Kasumi-1 (cell line): ENCODE results near the gene SYT1.
"Not testable (repeated sequence)": the region's sequence is repeated elsewhere in the genome, so short reads cannot be mapped to it uniquely, and the experiment has no call there.

Experiments used
- DNase-seq, 2 experiments: peaks; one replicate each; lab custom pipeline; 2025; lab: John Stamatoyannopoulos, UW

SYT1 gene

GRCh38 chr12:78864403-78864869 lies at the start of gene SYT1:
Gene SYT1, plus strand, starts transcription at chr12:78864774.
- DNase-seq: no peak

GRCh38 chr12:78818487-78818886 lies 46.1 kb upstream of the SYT1 start:
- no peak for DNase-seq

- DNase-seq: no peak
Observed at GRCh38 chr12:78820946-78821345, 43.6 kb upstream of the SYT1 start.

- no peak for DNase-seq
Observed at GRCh38 chr12:78824918-78825317, 39.7 kb upstream of the SYT1 start.

GRCh38 chr12:78829690-78830089 lies 34.9 kb upstream of the SYT1 start:
- no peak for DNase-seq

- no peak for DNase-seq
Observed at GRCh38 chr12:78835493-78835892, 29.1 kb upstream of the SYT1 start.

- not testable (repeated sequence) for DNase-seq
Observed at GRCh38 chr12:78840518-78841019, 24.0 kb upstream of the SYT1 start.

- no peak for DNase-seq
Observed at GRCh38 chr12:78853231-78853630, 11.3 kb upstream of the SYT1 start.

GRCh38 chr12:78863482-78864402 lies 832 bp upstream of the SYT1 start:
- no peak for DNase-seq

- DNase-seq: no peak
Observed at GRCh38 chr12:78864870-78865463, 393 bp downstream of the SYT1 start.

GRCh38 chr12:78865516-78865915 lies 942 bp downstream of the SYT1 start:
- DNase-seq: no peak

- DNase-seq: no peak
Observed at GRCh38 chr12:78866518-78866917, 1.9 kb downstream of the SYT1 start.

GRCh38 chr12:78870539-78870938 lies 6.0 kb downstream of the SYT1 start:
- no peak for DNase-seq

GRCh38 chr12:78871566-78871965 lies 7.0 kb downstream of the SYT1 start:
- no peak for DNase-seq

- no peak for DNase-seq
Observed at GRCh38 chr12:78878459-78878858, 13.9 kb downstream of the SYT1 start.

GRCh38 chr12:78878866-78879265 lies 14.3 kb downstream of the SYT1 start:
- no peak for DNase-seq

- DNase-seq: no peak
Observed at GRCh38 chr12:78880078-78880477, 15.5 kb downstream of the SYT1 start.

- no peak for DNase-seq
Observed at GRCh38 chr12:78881685-78882084, 17.1 kb downstream of the SYT1 start.

GRCh38 chr12:78885466-78885865 lies 20.9 kb downstream of the SYT1 start:
- no peak for DNase-seq

GRCh38 chr12:78886719-78887407 lies 22.3 kb downstream of the SYT1 start:
- DNase-seq: no peak

- no peak for DNase-seq
Observed at GRCh38 chr12:78887444-78887843, 22.9 kb downstream of the SYT1 start.

GRCh38 chr12:78888568-78888967 lies 24.0 kb downstream of the SYT1 start:
- DNase-seq: peak; percentile 74 to 76
